ENCODE data around the gene SRRM2.

DNA sequence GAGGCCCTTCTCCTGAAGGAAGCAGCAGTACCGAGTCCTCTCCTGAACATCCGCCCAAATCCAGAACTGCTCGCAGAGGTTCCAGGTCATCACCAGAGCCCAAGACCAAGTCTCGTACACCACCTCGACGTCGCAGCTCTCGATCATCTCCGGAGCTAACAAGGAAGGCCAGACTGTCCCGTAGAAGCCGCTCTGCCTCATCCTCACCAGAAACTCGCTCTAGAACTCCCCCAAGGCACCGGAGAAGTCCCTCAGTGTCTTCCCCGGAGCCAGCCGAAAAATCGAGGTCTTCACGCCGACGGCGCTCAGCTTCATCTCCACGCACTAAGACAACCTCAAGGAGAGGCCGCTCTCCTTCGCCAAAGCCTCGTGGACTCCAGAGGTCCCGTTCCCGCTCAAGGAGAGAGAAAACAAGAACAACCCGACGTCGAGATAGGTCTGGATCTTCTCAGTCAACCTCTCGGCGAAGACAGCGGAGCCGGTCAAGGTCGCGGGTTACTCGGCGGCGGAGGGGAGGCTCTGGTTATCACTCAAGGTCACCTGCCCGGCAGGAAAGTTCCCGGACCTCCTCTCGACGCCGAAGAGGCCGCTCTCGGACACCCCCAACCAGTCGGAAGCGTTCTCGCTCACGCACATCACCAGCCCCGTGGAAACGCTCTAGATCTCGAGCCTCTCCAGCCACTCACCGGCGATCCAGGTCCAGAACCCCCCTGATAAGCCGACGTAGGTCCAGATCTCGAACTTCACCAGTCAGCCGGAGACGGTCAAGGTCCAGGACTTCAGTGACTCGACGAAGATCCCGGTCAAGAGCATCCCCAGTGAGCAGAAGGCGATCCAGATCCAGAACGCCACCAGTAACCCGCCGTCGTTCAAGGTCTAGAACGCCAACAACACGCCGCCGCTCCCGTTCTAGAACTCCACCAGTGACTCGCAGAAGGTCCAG lies 13.3 kb downstream of the SRRM2 start:
- no peak for TF ChIP-seq EZH2 (IDR thresholded peaks at IDR 0.05; ENCODE audit: insufficient read depth, low read length)
- TF ChIP-seq, protein P1, sequence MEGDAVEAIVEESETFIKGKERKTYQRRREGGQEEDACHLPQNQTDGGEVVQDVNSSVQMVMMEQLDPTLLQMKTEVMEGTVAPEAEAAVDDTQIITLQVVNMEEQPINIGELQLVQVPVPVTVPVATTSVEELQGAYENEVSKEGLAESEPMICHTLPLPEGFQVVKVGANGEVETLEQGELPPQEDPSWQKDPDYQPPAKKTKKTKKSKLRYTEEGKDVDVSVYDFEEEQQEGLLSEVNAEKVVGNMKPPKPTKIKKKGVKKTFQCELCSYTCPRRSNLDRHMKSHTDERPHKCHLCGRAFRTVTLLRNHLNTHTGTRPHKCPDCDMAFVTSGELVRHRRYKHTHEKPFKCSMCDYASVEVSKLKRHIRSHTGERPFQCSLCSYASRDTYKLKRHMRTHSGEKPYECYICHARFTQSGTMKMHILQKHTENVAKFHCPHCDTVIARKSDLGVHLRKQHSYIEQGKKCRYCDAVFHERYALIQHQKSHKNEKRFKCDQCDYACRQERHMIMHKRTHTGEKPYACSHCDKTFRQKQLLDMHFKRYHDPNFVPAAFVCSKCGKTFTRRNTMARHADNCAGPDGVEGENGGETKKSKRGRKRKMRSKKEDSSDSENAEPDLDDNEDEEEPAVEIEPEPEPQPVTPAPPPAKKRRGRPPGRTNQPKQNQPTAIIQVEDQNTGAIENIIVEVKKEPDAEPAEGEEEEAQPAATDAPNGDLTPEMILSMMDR (IDR thresholded peaks at IDR 0.05; ENCODE audit: insufficient read depth, low read depth, low read length), result no peak
